Stimulated activated CD4-positive, alpha-beta T cell treated with anti-CD3 and anti-CD28 coated beads, TNF-alpha, amount 100 ng/mL, for 4 hours (primary cell): ENCODE results near the gene TYW3.

Source experiments
- DNase-seq, 3 experiments: peaks; one replicate each; pipeline ENCODE4 v3.0.0-alpha.2; 2020; ENCODE audit warnings: low read depth in 3 of 3

TYW3 gene

DNA sequence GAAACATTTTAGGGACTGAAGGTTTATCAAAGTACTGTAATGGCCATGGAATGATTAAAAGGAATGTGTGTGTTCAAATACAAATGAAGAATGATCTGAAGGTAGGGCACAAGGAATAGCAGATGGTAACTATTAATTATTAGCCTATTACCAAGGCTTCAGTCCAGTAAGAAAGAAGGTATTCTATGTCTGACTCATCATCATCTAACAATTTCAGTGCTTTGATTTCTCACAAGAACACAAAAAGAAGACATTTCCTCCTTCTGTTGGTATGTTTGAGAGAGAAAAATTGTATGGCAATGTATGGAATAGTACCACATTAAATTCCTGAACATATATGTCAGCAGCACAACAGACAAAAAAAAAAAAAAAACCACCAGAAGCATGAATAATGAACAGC lies 57.5 kb downstream of the TYW3 start:
- DNase-seq = no peak

- DNase-seq = no peak
These were observed 58.5 kb downstream of the TYW3 start for GRCh38 chr1:74791491-74791890.

GRCh38 chr1:74799119-74799657 lies 66.2 kb downstream of the TYW3 start:
- DNase-seq = no peak

DNA sequence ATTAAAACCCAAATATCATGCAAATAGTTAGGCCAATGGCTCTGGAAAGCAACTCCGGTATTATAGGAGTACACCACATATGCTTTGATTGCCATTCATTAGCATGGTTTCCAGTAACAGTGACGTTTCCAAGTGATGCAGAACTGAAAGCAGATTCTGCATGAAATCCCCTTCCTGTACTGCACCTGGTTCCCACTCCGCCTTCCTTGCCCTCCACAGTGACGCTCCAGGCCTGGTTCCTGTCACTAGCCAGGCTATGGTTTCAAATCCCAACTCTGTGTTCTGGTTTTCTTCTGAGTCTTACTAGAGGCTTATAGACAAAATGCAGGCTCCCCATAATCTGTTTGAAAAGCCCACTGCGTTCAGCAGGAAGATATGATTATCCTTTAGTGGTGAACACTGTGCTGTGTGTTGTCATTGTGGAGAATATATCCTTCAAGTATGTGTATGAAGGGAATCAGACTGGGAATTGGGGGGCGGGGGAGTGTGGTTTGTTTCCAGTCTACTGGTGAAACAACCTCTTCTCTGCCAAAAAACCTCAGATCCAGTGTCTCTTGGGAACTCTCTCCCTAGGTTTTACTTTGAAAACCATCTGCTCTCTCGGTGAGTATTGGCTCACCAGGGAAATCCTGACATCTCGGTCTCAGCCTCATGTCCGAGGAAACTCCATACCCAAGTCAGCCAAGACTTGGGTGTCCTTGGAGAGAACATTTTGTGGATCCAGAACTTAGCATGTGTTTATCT lies 78.7 kb downstream of the TYW3 start:
- no peak for DNase-seq

DNA sequence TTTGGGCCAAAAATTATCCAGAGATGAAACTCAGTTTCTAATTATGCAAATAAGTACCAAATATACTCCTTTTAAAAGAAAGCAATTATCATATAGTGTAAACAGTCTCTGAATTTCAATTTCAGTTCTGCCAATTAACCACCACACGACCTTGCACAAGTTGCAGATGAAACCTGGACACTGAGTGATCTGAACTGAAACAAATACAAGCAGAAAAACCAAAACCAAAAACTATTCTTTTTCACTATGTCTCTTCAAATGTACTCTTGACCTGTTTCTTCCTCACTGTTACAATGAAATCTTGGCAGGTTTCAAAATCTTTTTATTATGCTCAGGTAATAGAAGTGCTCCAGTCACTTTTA lies 79.2 kb downstream of the TYW3 start:
- DNase-seq = no peak
